Fibroblast of lung (primary cell): ENCODE results near the gene F8A2. TPM values are rescaled to one million over a fixed set of nuclear protein-coding genes. Genes with fewer than 3 reads are reported as not detected.

Experiments used
- DNase-seq, 2 donors: peaks; one replicate each; pipeline versions ENCODE4 v3.0.0 to v3.0.0-alpha.2; 2010; ENCODE audit warnings: low read depth in 2 of 2
- H2AFZ ChIP-seq: 2 replicates; pipeline ENCODE4 v1.5.1; 2012; ENCODE audit warnings: low read length, control low read depth, inconsistent platforms
- H3K27ac ChIP-seq: 2 replicates; pipeline ENCODE4 v1.5.1; 2011; ENCODE audit warnings: low read length, control low read depth; ENCODE audit not compliant: insufficient read depth
- H3K27me3 ChIP-seq: 2 replicates; pipeline ENCODE4 v1.5.1; 2011; ENCODE audit warnings: mild to moderate bottlenecking, low read length; ENCODE audit not compliant: control insufficient read depth, insufficient read depth
- H3K36me3 ChIP-seq: 2 replicates; pipeline ENCODE4 v1.5.1; 2011; ENCODE audit warnings: low read length; ENCODE audit not compliant: control insufficient read depth, insufficient read depth
- H3K4me1 ChIP-seq: 2 replicates; pipeline ENCODE4 v1.5.1; 2011; ENCODE audit warnings: low read length; ENCODE audit not compliant: control insufficient read depth, insufficient read depth; ENCODE audit errors: extremely low read depth
- H3K4me2 ChIP-seq: 2 replicates; pipeline ENCODE4 v1.5.1; 2011; ENCODE audit warnings: low read length, control low read depth; ENCODE audit not compliant: insufficient read depth; ENCODE audit errors: extremely low read depth
- H3K4me3 ChIP-seq, 4 experiments: fragments of 200-600 bp in 1 of 4; sonication (generic) in 1 of 4; replicated peaks in 1 of 4; 2 replicates each; pipeline ENCODE4 v1.5.1; 2011 to 2016; ENCODE audit warnings: low read length in 4 of 4, low read depth in 3 of 4, mild to moderate bottlenecking in 3 of 4, control low read depth in 2 of 4, inconsistent platforms in 1 of 4, mixed read lengths in 1 of 4; ENCODE audit not compliant: insufficient read depth in 1 of 4; ENCODE audit errors: control extremely low read depth in 1 of 4
- H3K79me2 ChIP-seq: 2 replicates; pipeline ENCODE4 v1.5.1; 2012; ENCODE audit warnings: mild to moderate bottlenecking, low read length, inconsistent platforms; ENCODE audit not compliant: control insufficient read depth, insufficient read depth
- H3K9ac ChIP-seq: 2 replicates; pipeline ENCODE4 v1.5.1; 2011; ENCODE audit warnings: mild to moderate bottlenecking, low read length, control low read depth; ENCODE audit not compliant: insufficient read depth
- H3K9me3 ChIP-seq: 2 replicates; pipeline ENCODE4 v1.5.1; 2012; ENCODE audit warnings: low read depth, low read length; ENCODE audit not compliant: control insufficient read depth, insufficient read depth
- H4K20me1 ChIP-seq: 2 replicates; pipeline ENCODE4 v1.5.1; 2011; ENCODE audit warnings: low read length; ENCODE audit not compliant: control insufficient read depth, insufficient read depth; ENCODE audit errors: extremely low read depth
- EZH2 ChIP-seq: IDR thresholded peaks from 2 replicates; pipeline ENCODE4 v1.5.1; 2012; ENCODE audit warnings: low read length, control low read depth, mild to moderate bottlenecking; ENCODE audit errors: missing control alignments
- polyA plus RNA-seq, 2 donors: library from polyadenylated mRNA; depleted of rRNA in 1 of 2; stranded (reverse) in 1 of 2; unstranded in 1 of 2; fragments of >200 nt; gene quantifications; 2 replicates each; pipeline ENCODE4 v1.2.1, GENCODE V29; 2011 to 2012; ENCODE audit warnings: missing spikeins in 1 of 2
- total RNA-seq: library from RNA; depleted of rRNA; stranded (reverse); fragments of >200 nt; gene quantifications from 2 replicates; pipeline ENCODE4 v1.2.1, GENCODE V29; 2014

The F8A2 gene
- total and polyA plus RNA-seq, 2 donors (not counting 1 experiment from before 2014, with no cell fraction given) = not detected

- no peak overlapping the region for H3K27ac ChIP-seq
- DNase-seq = no peak
- H3K27me3 ChIP-seq = no peaks in the 10 kb centered on the region
- no peak overlapping the region for H3K4me2 ChIP-seq
- TF ChIP-seq EZH2 = no peak
- no peak overlapping the region for H3K4me3 ChIP-seq
- no peak overlapping the region for H3K9ac ChIP-seq
- no peak overlapping the region for H2AFZ ChIP-seq
- H3K79me2 ChIP-seq = no peaks in the 10 kb centered on the region
- no peaks in the 10 kb centered on the region for H3K9me3 ChIP-seq
- no peaks in the 10 kb centered on the region for H3K36me3 ChIP-seq
- no peaks in the 10 kb centered on the region for H4K20me1 ChIP-seq
- H3K4me1 ChIP-seq = no peaks in the 10 kb centered on the region
Observed at GRCh38 chrX:155417769-155418168, 35.9 kb downstream of the F8A2 start.

Other genes starting within 250 kb of the F8A2 start
- gene VBP1, start 165.6 kb upstream of the F8A2 start, total RNA-seq = 43.9 and 60.9 TPM in 2 replicates
- 63.9 and 67.8 TPM in 2 replicates for gene VBP1, start 165.6 kb upstream of the F8A2 start, polyA plus RNA-seq
- 1.3 and 3.0 TPM in 2 replicates for gene RAB39B, start 117.6 kb upstream of the F8A2 start, total RNA-seq
- gene RAB39B, start 117.6 kb upstream of the F8A2 start, polyA plus RNA-seq = 0.12 and 0.79 TPM in 2 replicates
- 6.7 and 11.7 TPM in 2 replicates for gene CLIC2, start 47.5 kb upstream of the F8A2 start, total RNA-seq
- 3.3 and 6.3 TPM in 2 replicates for gene CLIC2, start 47.5 kb upstream of the F8A2 start, polyA plus RNA-seq
- 0.99 and 1.0 TPM in 2 replicates for gene F8A3, start 76.5 kb downstream of the F8A2 start, total RNA-seq
- 0.27 TPM in 1 of 2 replicates, not detected in the other for gene F8A3, start 76.5 kb downstream of the F8A2 start, polyA plus RNA-seq
- gene SPRY3, start 230.5 kb downstream of the F8A2 start, total RNA-seq = 0.26 and 0.33 TPM in 2 replicates
- gene SPRY3, start 230.5 kb downstream of the F8A2 start, polyA plus RNA-seq = 0.36 and 0.76 TPM in 2 replicates
- 18.5 and 24.1 TPM in 2 replicates for gene TMLHE, start 230.9 kb downstream of the F8A2 start, total RNA-seq
- 14.1 and 17.5 TPM in 2 replicates for gene TMLHE, start 230.9 kb downstream of the F8A2 start, polyA plus RNA-seq